ENCODE results near the gene FFAR1. TPM values are rescaled to one million over a fixed set of nuclear protein-coding genes. Genes with fewer than 3 reads are reported as not detected.

The FFAR1 gene
- total and polyA plus RNA-seq, 11 donors = not detected

DNA sequence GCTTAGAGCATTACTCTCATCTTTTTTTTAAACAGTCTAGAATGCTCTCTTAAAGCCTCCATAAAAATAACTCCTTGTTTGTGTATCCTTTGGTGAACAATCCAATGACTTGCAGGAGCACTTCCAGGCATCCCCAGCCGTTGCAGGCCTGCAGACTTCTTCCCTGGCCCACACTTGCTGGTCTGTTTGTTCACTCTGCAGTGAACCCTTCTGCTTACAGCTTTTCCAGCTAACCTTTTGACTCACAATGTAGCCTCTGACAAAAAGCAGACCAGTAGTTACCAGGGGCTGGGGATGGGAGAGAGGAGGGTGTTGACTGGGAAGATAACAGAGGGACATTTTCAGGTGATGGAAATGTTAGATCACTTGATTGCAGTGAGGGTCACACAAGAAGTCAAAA lies 32.3 kb downstream of the FFAR1 start:
- Histone ChIP-seq H3K27me3 (peaks cover 0 to 9% (median 0%) of the 10 kb centered on the region in 9 donors), H3K4me1 (peaks cover 0 to 11% (median 0%) of the 10 kb centered on the region in 12 donors), H3K36me3 (no peaks in the 10 kb centered on the region), H3K4me3 (no peak overlapping the region), H3K9me3 (peaks cover 0 to 7% (median 0%) of the 10 kb centered on the region in 12 donors), H3K27ac (peak overlapping the region in 1 of 12 donors; percentile 10)
- no peak for TF ChIP-seq POLR2A (IDR thresholded peaks at IDR 0.05)
- TF ChIP-seq, protein P1, sequence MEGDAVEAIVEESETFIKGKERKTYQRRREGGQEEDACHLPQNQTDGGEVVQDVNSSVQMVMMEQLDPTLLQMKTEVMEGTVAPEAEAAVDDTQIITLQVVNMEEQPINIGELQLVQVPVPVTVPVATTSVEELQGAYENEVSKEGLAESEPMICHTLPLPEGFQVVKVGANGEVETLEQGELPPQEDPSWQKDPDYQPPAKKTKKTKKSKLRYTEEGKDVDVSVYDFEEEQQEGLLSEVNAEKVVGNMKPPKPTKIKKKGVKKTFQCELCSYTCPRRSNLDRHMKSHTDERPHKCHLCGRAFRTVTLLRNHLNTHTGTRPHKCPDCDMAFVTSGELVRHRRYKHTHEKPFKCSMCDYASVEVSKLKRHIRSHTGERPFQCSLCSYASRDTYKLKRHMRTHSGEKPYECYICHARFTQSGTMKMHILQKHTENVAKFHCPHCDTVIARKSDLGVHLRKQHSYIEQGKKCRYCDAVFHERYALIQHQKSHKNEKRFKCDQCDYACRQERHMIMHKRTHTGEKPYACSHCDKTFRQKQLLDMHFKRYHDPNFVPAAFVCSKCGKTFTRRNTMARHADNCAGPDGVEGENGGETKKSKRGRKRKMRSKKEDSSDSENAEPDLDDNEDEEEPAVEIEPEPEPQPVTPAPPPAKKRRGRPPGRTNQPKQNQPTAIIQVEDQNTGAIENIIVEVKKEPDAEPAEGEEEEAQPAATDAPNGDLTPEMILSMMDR (IDR thresholded peaks at IDR 0.05) = no peak
- ATAC-seq (no peak), DNase-seq (no peak)
- 15 to 52% (median 20%) methylated on average over 1 of the region's 1 CpG for WGBS, 4 donors
- intact Hi-C loops (cut with DNase I) = no loop called here

GRCh38 chr19:35380450-35381124 lies 32.9 kb downstream of the FFAR1 start:
- Histone ChIP-seq H3K27me3 (peaks cover 0 to 9% (median 0%) of the 10 kb centered on the region in 9 donors), H3K36me3 (no peaks in the 10 kb centered on the region), H3K4me1 (peaks cover 0 to 11% (median 0%) of the 10 kb centered on the region in 12 donors), H3K4me3 (no peak overlapping the region), H3K27ac (peak overlapping the region in 1 of 12 donors; percentile 10), H3K9me3 (peaks cover 0 to 13% (median 1%) of the 10 kb centered on the region in 12 donors)
- no peak for TF ChIP-seq POLR2A (IDR thresholded peaks at IDR 0.05)
- TF ChIP-seq, protein P1 (IDR thresholded peaks at IDR 0.05) = no peak
- intact Hi-C loops (cut with DNase I) = no loop called here
- ATAC-seq (peak in 1 of 4 donors; percentile 51), DNase-seq (no peak)
- 33 to 41% (median 39%) methylated on average over 9 of the region's 9 CpGs for WGBS, 4 donors

DNA sequence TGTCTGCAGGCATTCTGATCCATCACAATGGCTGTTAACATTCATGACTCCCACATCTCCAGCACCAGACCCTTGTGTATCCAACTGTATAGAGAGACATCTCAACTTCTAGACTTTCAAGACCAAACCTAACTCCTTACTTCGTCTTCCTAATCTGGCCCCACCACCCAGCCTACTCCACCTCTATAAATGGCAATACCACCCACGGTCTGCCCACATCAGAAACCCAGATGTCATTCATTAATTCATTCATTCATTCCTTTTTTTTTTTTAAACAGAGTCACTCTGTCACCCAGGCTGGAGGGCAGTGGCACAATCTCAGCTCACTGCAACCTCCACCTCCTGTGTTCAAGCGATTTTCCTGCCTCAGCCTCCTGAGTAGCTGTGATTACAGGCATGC lies 33.6 kb downstream of the FFAR1 start:
- no peaks in the 10 kb centered on the region for H3K36me3 ChIP-seq
- no peak overlapping the region for H3K27ac ChIP-seq
- no peak for DNase-seq
- no peak overlapping the region for H3K4me3 ChIP-seq
- peaks cover 0 to 9% (median 0%) of the 10 kb centered on the region in 9 donors for H3K27me3 ChIP-seq
- peaks cover 0 to 20% (median 5%) of the 10 kb centered on the region in 12 donors for H3K9me3 ChIP-seq
- peaks cover 0 to 11% (median 0%) of the 10 kb centered on the region in 12 donors for H3K4me1 ChIP-seq
- ATAC-seq = no peak
- TF ChIP-seq, protein P1 (IDR thresholded peaks at IDR 0.05) = no peak
- TF ChIP-seq POLR2A (IDR thresholded peaks at IDR 0.05) = no peak
- WGBS, 4 donors = 54 to 77% (median 64%) methylated on average over 3 of the region's 3 CpGs
- intact Hi-C loops (cut with DNase I) = no loop called here

DNA sequence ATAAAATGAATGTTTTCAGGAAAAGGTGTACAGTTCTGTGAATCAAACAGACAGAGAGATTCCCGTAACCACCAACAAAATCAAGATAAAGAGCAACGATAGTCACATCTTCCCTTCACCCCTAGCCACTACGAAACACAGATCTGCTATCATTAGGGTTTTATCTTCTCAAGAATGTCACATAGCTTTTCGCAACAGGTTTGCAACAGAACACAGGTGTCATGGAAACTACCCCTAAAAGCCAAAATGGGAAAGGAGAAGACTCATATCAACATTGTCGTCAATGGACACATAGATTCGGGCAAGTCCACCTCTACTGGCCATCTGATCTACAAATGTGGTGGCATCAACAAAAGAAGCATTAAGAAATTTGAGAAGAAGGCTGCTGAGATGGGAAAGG lies 34.2 kb downstream of the FFAR1 start:
- Histone ChIP-seq H3K27me3 (peaks cover 0 to 9% (median 0%) of the 10 kb centered on the region in 9 donors), H3K4me3 (no peak overlapping the region), H3K9me3 (peaks cover 0 to 20% (median 6%) of the 10 kb centered on the region in 12 donors), H3K27ac (no peak overlapping the region), H3K36me3 (no peaks in the 10 kb centered on the region), H3K4me1 (peaks cover 0 to 11% (median 0%) of the 10 kb centered on the region in 12 donors)
- ATAC-seq = no peak
- intact Hi-C loops (cut with DNase I) = no loop called here
- WGBS, 4 donors = 90 to 92% (median 91%) methylated on average over 6 of the region's 6 CpGs
- DNase-seq = no peak
- no peak for TF ChIP-seq POLR2A (IDR thresholded peaks at IDR 0.05)
- TF ChIP-seq, protein P1 (IDR thresholded peaks at IDR 0.05) = no peak
